ENCODE results near the gene MRTFA. TPM values are rescaled to one million over a fixed set of nuclear protein-coding genes. Genes with fewer than 3 reads are reported as not detected.

MRTFA gene
- polyA plus RNA-seq, 2 of the 4 experiments (the other 2 are of a cell fraction): 6.8 to 48.3 TPM

GRCh38 chr22:40449676-40450035 lies 186.9 kb downstream of the MRTFA start (continued):
- TF ChIP-seq CEBPB (IDR thresholded peaks at IDR 0.05): no peak
- no peak for TF ChIP-seq JUN (IDR thresholded peaks at IDR 0.05)

GRCh38 chr22:40446203-40446602 lies 190.3 kb downstream of the MRTFA start:
- 100% methylated on average over 1 of the region's 1 CpG for WGBS (ENCODE audit: missing lambda C conversion rate)
- H3K9me3 ChIP-seq: peaks cover 6% of the 10 kb centered on the region; the same call in 1 of the 3 replicates
- no peak overlapping the region for H3K27ac ChIP-seq
- no peak for FAIRE-seq
- TF ChIP-seq MAZ (IDR thresholded peaks at IDR 0.05; ENCODE audit: borderline replicate concordance, low read depth, low read length) (no peak), HEYL (CRISPR knock-in tag; IDR thresholded peaks at IDR 0.05) (no peak), HOXB5 (CRISPR knock-in tag; IDR thresholded peaks at IDR 0.05) (no peak)
- CTCF ChIA-PET: interaction anchor here (1.4 to 4.7 kb wide), 2 partner anchors 10 to 205 kb away, joined by 3 to 28 read pairs; no protein-coding TSS in a partner anchor
- peaks cover 33% of the 10 kb centered on the region for H3K4me1 ChIP-seq
- POLR2A ChIA-PET: no interaction called here
- no peak for ATAC-seq
- no peak overlapping the region for H3K4me3 ChIP-seq
- H3K4me2 ChIP-seq: no peak overlapping the region
- no peak for DNase-seq (ENCODE audit: low read depth in 1 of 2, low spot score in 1 of 2)

GRCh38 chr22:40444178-40444831 lies 192.2 kb downstream of the MRTFA start:
- peaks cover 21% of the 10 kb centered on the region for H3K4me1 ChIP-seq
- ChIA-PET CTCF (interaction anchor here (0.6 to 1.3 kb wide), 2 partner anchors 201 to 483 kb away, joined by 3 to 4 read pairs; no protein-coding TSS in a partner anchor), POLR2A (no interaction called here)
- FAIRE-seq: no peak
- no peak for ATAC-seq
- DNase-seq (ENCODE audit: low read depth in 1 of 2, low spot score in 1 of 2): no peak
- H3K4me3 ChIP-seq: no peak overlapping the region
- H3K27ac ChIP-seq: no peak overlapping the region
- WGBS (ENCODE audit: missing lambda C conversion rate): 96% methylated on average over 7 of the region's 7 CpGs
- TF ChIP-seq MAX (IDR thresholded peaks at IDR 0.05) (no peak), HEYL (CRISPR knock-in tag; IDR thresholded peaks at IDR 0.05) (no peak), GATA3 (IDR thresholded peaks at IDR 0.05; ENCODE audit: borderline replicate concordance) (no peak), ESRRA (IDR thresholded peaks at IDR 0.05; ENCODE audit: borderline replicate concordance, low read length) (no peak), MAFK (IDR thresholded peaks at IDR 0.05; ENCODE audit: partially characterized antibody) (no peak), KDM1A (IDR thresholded peaks at IDR 0.05; ENCODE audit: low read depth) (no peak), FOSL2 (IDR thresholded peaks at IDR 0.05) (no peak), FOSL2 (CRISPR knock-in tag; IDR thresholded peaks at IDR 0.05) (no peak), BHLHE40 (IDR thresholded peaks at IDR 0.05; ENCODE audit: low read depth, low read length) (no peak), TP53 (CRISPR knock-in tag; IDR thresholded peaks at IDR 0.05) (no peak), MAZ (IDR thresholded peaks at IDR 0.05; ENCODE audit: borderline replicate concordance, low read depth, low read length) (no peak), ZNF302 (CRISPR knock-in tag; IDR thresholded peaks at IDR 0.05) (no peak), SREBF2 (IDR thresholded peaks at IDR 0.05) (no peak), JUNB (IDR thresholded peaks at IDR 0.05) (no peak), ZFP36 (IDR thresholded peaks at IDR 0.05; ENCODE audit: borderline replicate concordance, partially characterized antibody) (no peak), REST (IDR thresholded peaks at IDR 0.05) (no peak)
- TF ChIP-seq, protein P1, sequence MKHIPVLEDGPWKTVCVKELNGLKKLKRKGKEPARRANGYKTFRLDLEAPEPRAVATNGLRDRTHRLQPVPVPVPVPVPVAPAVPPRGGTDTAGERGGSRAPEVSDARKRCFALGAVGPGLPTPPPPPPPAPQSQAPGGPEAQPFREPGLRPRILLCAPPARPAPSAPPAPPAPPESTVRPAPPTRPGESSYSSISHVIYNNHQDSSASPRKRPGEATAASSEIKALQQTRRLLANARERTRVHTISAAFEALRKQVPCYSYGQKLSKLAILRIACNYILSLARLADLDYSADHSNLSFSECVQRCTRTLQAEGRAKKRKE (CRISPR knock-in tag; IDR thresholded peaks at IDR 0.05; ENCODE audit: low read depth): no peak
- TF ChIP-seq, protein P2, sequence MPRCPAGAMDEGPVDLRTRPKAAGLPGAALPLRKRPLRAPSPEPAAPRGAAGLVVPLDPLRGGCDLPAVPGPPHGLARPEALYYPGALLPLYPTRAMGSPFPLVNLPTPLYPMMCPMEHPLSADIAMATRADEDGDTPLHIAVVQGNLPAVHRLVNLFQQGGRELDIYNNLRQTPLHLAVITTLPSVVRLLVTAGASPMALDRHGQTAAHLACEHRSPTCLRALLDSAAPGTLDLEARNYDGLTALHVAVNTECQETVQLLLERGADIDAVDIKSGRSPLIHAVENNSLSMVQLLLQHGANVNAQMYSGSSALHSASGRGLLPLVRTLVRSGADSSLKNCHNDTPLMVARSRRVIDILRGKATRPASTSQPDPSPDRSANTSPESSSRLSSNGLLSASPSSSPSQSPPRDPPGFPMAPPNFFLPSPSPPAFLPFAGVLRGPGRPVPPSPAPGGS (IDR thresholded peaks at IDR 0.05): no peak
- TF ChIP-seq, protein P3, sequence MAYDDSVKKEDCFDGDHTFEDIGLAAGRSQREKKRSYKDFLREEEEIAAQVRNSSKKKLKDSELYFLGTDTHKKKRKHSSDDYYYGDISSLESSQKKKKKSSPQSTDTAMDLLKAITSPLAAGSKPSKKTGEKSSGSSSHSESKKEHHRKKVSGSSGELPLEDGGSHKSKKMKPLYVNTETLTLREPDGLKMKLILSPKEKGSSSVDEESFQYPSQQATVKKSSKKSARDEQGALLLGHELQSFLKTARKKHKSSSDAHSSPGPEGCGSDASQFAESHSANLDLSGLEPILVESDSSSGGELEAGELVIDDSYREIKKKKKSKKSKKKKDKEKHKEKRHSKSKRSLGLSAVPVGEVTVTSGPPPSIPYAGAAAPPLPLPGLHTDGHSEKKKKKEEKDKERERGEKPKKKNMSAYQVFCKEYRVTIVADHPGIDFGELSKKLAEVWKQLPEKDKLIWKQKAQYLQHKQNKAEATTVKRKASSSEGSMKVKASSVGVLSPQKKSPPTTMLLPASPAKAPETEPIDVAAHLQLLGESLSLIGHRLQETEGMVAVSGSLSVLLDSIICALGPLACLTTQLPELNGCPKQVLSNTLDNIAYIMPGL (CRISPR knock-in tag; IDR thresholded peaks at IDR 0.05; ENCODE audit: borderline replicate concordance): no peak
- no peak overlapping the region for H3K4me2 ChIP-seq
- H3K9me3 ChIP-seq: peaks cover 6% of the 10 kb centered on the region; the same call in 1 of the 3 replicates

Measured in A549 (cell line).